GM12801 (cell line): ENCODE data around the gene ARHGEF28.

ENCODE experiments used
- TF ChIP-seq, protein P1 (sequence below): IDR thresholded peaks from one replicate; pipeline ENCODE4 v1.5.1; 2011; ENCODE audit warnings: control low read depth; ENCODE audit not compliant: insufficient read length; ENCODE audit errors: extremely low read depth

The ARHGEF28 gene

DNA sequence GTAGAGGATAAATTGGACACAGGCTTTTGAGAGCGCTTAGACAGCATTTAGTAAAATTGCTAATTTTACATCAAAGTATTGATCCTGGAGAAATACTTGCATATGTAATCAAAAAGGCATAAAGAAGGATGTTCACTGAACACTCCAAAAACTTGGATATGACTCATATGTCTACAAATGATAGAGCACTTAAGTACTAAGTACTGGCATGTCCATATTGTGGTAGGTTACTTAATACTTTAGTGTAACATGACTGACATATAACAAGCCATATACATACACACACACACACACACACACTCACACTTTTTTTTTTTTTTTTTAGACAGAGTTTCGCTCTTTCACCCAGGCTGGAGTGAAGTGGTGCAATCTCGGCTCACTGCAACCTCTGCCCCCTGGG is 361.9 kb downstream of the ARHGEF28 start:
- TF ChIP-seq, protein P1, sequence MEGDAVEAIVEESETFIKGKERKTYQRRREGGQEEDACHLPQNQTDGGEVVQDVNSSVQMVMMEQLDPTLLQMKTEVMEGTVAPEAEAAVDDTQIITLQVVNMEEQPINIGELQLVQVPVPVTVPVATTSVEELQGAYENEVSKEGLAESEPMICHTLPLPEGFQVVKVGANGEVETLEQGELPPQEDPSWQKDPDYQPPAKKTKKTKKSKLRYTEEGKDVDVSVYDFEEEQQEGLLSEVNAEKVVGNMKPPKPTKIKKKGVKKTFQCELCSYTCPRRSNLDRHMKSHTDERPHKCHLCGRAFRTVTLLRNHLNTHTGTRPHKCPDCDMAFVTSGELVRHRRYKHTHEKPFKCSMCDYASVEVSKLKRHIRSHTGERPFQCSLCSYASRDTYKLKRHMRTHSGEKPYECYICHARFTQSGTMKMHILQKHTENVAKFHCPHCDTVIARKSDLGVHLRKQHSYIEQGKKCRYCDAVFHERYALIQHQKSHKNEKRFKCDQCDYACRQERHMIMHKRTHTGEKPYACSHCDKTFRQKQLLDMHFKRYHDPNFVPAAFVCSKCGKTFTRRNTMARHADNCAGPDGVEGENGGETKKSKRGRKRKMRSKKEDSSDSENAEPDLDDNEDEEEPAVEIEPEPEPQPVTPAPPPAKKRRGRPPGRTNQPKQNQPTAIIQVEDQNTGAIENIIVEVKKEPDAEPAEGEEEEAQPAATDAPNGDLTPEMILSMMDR = no peak

DNA sequence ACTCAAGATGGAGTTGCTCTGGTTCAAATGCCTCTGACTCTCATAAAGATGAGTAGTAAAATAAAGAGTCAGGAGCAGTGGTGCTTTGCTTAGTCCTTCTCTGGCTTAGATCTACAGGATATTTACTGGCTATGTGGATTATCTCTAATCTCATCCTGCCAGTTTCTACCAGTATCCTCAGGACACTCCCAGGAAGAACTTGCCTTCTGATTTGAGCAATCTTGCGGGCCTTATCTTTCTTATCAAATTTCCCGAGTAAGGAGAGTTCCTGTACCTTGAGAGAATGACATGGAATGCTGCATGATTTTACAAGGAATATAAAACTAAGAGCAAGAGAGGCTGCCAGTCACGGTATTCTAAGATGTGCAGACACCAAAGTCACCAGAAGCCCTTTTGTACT is 364.0 kb downstream of the ARHGEF28 start:
- TF ChIP-seq, protein P1 = no peak
